LoVo (cell line): Measurements from ENCODE around the gene SGSM2.
A peak's percentile ranks its signal among the peaks of the same experiment; 100 is the strongest.

Experiments
- DNase-seq: peaks from one replicate; pipeline ENCODE4 v3.0.0-alpha.2; 2016; ENCODE audit warnings: low spot score

The SGSM2 gene

GRCh38 chr17:2398655-2399571 is 61.6 kb downstream of the SGSM2 start:
- peak; percentile 55 for DNase-seq

DNA sequence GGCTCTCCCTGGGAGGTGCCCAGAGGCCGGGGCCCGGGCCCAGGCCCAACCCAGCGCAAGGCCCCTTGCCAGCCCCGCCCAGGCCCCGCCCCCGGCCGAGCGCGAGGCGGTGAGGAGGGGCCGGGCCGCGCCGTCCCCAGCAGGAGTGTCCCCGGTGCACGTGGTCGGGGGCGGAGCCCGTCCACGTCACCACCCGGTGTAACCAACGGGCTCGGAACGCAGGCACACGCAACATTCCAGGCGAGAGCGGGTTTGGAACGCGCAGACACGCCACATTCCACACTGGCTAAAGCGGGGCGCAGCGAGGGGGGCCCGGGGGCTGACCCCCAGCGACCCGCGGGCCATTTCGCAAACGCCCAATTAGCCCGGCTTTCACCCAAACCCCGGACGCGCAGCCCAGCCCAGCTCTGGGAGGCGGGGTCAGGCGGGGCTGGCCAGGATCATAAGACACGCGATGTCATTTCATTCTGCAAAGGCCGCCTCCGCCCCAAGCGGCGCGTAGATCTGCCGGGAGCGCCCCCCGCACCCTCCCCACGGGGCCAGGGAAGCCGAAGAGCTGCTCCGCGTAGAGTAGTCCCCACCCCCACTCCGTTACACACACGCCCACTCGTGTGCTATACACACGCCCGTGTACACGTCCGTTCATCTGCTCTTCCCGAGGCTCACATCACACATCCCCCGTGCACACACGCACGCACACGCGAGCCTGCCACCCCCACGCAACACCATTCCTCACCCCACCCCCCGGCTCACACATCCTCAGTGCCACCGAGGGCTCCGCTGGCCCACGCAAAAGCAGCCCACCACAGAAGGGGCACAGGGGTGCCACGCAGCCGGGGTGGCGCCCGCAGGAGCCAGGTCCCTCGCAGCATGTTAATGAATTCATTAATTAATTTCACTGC is 62.5 kb downstream of the SGSM2 start:
- DNase-seq = peak; percentile 95

DNA sequence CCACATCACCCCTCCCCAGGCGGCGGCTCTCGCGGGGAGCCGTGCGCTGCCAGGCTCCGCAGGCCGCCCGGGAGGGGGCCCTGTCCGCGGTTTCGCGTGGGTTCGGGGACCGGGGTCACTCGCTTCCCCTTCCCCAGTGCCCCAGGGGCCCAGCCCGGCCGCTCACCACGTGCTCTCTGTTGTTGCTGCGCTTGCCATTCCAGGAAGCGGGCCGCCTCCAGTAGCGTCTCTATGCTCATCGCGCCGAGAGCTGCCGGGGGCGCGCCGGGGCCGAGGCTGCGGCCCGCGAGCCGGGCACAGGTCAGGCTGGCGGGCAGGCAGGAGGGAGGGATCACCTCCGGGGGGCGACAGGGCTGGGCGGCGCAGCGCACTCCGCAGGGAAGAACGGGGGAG is 63.2 kb downstream of the SGSM2 start:
- peak; percentile 11 for DNase-seq

DNA sequence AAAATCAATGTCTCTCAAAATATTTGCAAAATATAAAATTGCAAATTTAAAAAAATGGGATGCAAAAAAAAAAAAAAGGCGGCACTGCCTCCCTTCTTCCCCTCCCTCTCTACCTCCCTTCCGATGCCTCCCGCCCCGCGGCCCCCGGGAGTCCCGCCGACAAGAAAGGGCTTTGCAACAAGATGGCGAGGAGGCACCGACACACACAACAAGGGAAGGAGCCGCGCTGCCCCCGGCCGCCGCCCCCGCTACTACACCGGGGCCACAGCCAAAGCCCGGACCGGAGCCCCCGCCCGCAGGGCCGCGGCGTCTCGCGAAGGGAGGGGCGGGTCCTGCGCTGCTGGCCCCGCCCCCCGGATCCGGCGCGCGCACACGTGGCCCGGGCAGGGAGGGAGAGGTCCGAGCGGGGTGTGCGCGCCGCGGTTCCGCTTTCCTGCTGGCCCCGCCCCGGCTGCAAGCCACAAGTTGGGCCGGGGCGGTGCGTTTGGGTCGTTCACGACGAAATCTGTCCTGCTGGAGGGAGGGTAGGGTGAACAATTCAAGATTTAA is 63.6 kb downstream of the SGSM2 start, which contains the start of gene MNT:
TSS of gene MNT (minus strand) at position 184 of the 549 bp plus-strand sequence. CDS start 348 bp downstream, outside the sequence.
- DNase-seq = peak; percentile 95

- DNase-seq = peak; percentile 99
Measured at GRCh38 chr17:2401426-2402221, 64.3 kb downstream of the SGSM2 start.

- DNase-seq = no peak
Measured at GRCh38 chr17:2402544-2402943, 65.2 kb downstream of the SGSM2 start.

- no peak for DNase-seq
Measured at GRCh38 chr17:2403044-2403443, 65.7 kb downstream of the SGSM2 start.

- DNase-seq = no peak
Measured at GRCh38 chr17:2405247-2405926, 68.1 kb downstream of the SGSM2 start.

DNA sequence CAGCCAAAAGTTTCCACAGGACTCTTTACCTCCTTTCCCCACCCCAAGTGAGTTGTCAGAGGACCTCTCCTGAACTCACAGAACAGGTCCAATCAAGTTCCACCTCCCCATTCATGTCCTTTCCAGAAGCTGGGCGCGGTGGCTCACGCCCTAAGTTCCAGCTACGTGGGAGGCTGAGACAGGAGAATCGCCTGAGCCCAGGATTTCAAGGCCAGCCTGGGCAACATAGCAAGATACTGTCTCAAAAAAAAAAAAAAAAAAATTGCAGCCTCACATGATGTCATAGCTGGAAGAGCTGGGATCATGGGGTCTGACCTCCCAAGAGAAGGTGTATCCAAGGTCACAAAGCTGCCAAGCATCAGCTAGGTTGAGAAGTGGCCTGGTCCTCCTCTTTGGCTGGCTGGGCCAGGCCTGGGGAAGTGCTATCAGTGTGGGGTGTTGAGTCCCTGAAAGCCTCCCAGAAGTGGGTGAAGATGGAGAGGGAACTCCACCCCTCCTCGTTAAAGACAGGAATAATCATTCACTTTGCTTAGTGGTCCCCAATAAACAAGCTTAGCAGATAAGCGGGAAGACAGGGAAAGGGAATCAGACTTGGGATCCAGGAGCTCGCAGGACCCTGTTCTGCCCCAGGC is 69.1 kb downstream of the SGSM2 start:
- peak; percentile 52 for DNase-seq

GRCh38 chr17:2406903-2407790 is 69.8 kb downstream of the SGSM2 start:
- peak; percentile 90 for DNase-seq

GRCh38 chr17:2410951-2411350 is 73.7 kb downstream of the SGSM2 start:
- no peak for DNase-seq

GRCh38 chr17:2412561-2413021 is 75.3 kb downstream of the SGSM2 start:
- DNase-seq = no peak

DNA sequence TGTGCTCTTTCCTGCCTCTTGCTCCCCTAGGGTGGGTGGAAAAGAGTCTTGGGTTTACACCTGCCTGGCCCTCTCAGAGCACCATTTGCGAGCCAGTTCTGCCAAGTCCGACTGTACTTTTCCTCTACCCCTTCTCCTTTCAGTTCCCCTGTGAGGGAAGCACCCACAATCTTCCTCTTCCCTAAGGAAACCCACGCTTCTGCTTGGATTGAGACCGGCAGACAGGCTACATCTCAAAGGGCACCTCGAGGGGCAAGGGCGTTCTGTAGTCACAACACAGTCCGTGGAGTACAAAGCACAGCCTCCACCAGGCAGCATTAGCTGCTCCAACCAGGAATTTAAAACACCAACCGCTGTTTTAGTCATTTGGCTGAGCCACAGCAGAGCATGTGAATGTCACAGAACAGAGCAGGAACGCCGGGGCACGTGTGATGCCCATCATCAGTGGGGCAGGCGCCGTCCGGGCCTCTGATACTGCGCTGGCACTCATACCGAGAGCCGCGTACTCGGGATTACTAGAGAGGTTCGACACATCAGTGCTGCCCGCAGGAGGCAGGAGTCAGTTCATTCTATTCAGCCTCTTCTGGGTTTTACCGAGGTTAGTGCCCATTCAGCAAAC is 77.3 kb downstream of the SGSM2 start:
- no peak for DNase-seq

GRCh38 chr17:2415081-2415480 is 77.8 kb downstream of the SGSM2 start:
- no peak for DNase-seq

DNA sequence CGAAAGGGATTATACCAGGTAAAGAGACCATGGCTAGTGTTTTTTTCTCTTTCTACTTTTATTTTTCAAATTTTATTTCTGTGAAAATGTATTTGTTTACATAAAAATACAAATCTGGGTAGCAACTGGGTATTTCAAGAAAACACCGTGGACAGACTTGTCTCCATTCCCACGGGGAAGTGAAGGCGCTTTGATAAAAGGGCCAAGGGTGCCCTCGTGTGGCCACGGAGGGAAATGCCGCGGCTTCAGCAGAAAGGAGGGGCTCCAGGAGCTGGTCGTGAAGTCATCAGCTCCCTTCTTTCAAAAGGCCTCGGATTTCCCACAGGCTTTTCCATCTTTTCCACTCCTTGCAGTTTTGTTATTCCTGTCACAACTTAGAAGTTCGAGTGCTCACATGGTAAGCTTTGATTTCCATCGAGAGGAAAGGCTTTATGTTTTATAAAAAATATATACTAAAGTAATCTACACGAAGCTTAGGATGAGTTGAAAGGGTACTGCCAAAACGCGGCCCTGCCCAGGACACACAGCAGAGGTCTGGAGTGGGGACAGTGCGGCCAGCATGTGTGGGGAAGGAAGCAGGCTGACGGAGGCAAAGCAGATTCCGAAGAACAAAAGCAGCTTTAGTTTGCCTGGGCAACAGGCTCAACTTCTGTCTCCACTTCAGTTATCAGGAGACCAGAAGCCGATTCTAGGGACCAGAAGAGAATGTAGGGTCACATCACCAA is 78.9 kb downstream of the SGSM2 start:
- peak; percentile 84 for DNase-seq

- no peak for DNase-seq
Measured at GRCh38 chr17:2418572-2418971, 81.3 kb downstream of the SGSM2 start.

GRCh38 chr17:2419486-2419885 is 82.2 kb downstream of the SGSM2 start:
- DNase-seq = no peak

GRCh38 chr17:2420176-2420575 is 82.9 kb downstream of the SGSM2 start:
- no peak for DNase-seq
